IPS-18c (cell line): Measurements from ENCODE around the gene PTGES2.

Source experiments
- H3K4me3 ChIP-seq: 2 replicates; pipeline ENCODE4 v1.7.0; 2013; ENCODE audit warnings: low read depth, mild to moderate bottlenecking, low read length, moderate library complexity; ENCODE audit not compliant: insufficient read depth
- H3K9me3 ChIP-seq: one replicate; pipeline ENCODE4 v1.6.1; 2013; ENCODE audit warnings: mild to moderate bottlenecking, low read length, moderate library complexity; ENCODE audit not compliant: control insufficient read depth, insufficient read depth

PTGES2 gene

DNA sequence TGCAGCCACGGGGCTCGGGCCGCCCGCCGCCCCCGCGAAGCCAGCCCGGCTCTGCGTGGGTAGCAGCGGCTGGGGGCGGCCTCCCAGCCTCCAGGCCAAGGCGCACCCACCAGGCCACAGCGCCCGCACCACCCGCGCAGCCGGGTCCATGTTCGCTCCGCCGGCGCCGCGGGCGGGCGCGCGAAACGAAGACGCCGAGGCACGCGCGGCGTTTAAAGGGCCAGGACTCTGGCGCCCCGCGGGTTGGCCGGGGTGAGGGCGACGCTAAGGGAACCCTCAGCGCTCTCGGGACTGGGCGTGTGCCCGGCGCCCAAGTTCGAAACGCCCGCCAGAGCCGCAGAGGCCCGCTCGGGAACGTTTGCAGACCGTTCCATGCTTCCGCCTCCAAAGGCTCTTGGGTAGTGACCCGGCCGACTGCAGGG lies at the start of gene PTGES2:
PTGES2 (minus strand) TSS at position 162 of the 422 bp plus-strand sequence; CDS start at position 150, 12 bp downstream.
- H3K9me3 ChIP-seq: no peaks in the 10 kb centered on the region
- peak within 1 kb of the TSS; percentile 98 for H3K4me3 ChIP-seq

DNA sequence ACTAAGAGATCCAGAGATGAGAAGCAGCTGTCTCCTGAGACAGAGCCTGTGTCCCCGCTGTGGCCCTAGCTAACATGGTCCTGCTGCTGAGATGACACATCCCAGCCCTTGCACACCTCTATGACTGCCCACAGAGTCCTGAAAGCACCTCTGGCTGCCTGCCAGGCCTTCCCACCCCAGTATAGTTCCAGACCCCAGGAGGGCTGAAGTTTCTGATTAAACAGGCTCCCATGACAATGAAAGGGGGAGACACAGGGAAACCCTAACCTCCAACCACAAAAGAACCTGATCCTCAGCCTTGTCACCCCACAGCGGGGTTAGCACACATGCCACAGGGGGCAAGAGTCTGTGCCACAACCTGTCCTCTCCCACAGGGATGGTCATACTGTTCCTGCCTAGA lies 48.2 kb upstream of the PTGES2 start:
- H3K9me3 ChIP-seq: peaks cover 5% of the 10 kb centered on the region
- H3K4me3 ChIP-seq: no peak overlapping the region

DNA sequence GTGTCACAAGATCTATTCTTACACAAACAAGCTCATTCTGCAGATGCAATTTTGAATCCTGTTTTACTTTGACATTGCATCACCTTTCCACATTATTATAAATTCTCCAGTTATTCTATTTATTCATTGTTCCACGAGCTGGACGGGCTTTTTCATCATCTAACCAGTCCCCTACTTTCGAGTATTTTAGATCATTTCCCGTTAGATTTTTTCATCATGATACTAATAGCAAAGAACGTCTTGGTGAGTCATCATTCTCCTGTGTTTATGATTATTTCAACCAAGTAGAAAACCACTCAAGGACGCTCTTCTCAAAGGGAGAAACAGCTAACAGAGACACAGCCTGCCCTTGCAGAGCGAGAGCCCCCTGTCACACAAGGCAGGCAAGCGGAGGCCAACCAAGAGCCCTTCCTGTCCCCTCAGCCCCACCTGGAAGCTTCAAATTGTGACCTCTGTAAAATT lies 47.6 kb upstream of the PTGES2 start:
- Histone ChIP-seq H3K4me3 (no peak overlapping the region), H3K9me3 (peaks cover 5% of the 10 kb centered on the region)

DNA sequence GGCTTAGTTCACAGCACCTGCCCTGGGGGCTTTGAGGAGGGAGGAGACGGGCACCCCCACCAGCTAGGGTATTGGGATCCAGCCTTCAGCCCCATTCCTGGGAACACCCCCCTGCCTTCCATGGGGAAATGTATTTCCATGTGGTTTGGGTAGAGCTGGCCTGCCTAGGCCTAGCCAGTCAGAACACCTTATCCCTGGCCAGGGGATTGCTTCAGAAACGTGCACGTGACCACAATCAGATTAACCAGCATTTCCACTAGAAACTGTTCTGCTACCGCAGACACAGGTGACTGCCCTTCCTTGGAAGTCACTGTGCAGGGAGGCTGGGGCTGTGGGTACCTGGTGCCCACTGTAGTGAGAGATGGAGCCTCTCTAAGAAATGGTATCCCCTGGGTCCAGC lies 46.5 kb upstream of the PTGES2 start:
- H3K4me3 ChIP-seq: no peak overlapping the region
- peaks cover 4% of the 10 kb centered on the region for H3K9me3 ChIP-seq

DNA sequence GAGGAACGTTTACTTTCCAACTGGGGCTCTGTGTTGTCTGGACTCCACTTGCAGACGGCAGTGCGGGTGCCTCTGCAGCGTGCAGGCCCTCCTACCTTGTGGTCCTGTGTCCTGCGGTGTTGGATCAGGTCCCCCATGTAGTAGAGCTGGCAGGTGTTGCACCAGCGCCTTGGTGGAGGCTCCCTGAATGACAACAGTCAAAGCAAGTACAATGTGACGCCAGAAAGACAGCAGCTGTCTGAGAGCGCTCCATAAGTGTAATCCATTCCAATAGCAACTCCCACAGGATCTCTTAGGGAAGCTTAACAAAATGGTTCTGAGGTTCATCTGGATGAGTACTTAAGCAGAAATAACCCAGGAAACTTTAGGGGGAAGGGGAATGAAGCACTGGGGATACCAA lies 42.4 kb upstream of the PTGES2 start:
- no peak overlapping the region for H3K4me3 ChIP-seq

DNA sequence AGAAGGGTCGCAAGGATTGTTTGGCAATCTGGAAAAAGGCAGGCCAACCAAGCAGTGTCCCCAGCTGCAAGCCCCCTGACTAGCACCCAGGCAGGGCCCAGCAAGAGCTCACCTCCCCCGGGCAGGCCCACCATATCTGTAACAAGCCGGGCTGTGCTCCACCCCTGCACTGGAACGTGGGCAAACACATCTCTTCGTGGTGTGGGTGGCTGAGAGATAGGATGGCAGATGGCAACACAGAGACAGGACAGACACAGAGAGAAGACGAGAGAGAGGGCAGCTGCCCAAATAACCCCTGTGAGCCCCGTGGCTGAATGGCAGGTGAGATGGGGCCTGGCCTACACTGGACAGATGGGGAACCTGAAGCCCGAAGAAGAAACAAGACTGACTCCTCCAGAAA lies 42.0 kb upstream of the PTGES2 start:
- Histone ChIP-seq H3K4me3 (no peak overlapping the region), H3K9me3 (no peaks in the 10 kb centered on the region)

More for the DNA sequence above, 42.4 kb upstream of the PTGES2 start:
- no peaks in the 10 kb centered on the region for H3K9me3 ChIP-seq

DNA sequence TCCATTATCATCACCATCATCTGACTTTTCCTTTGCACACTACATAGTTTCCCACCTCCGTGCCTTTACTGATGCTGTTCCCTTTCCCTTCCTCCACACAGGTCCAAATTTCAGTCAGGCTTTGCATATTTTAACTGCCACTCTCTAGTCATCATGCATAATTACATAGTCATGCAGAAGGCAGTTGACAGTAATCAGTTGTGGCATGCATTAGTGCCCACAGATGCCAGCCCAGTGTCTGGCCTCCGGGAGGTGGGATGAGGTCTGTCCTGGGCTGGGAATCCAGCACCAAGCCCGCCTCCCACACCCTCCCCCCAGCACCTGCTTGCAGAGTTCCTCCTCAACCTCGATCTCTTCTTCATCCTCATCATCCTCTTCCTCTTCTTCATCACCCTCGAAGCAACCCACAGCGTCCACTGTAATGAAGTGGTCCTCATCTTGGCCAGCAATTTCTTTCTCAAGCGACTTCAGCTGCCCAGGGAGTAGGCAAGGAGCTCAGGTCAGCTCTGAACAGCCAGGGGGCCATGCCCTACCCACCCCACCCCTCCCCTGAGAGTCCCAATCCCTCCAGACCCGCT lies 41.3 kb upstream of the PTGES2 start:
- H3K4me3 ChIP-seq: no peak overlapping the region
- H3K9me3 ChIP-seq: no peaks in the 10 kb centered on the region

DNA sequence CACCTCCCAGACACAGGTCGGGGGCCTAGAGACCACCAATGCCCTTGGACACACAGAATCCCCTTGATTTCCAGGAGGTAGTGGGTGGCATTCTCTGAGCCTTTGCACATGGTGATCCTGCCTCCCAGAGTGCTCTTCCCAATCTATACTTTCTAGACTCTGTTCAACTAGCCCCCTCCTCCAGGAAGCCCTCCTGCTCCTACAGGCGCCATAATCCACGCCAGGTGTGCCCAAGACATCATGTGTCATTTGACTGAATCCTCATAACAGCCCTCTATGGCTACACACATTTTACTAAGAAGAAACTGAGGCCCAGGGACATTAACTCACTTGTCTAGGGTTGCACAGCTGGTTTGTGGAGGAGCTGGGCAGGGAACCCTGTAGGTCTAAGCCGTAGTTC lies 39.7 kb upstream of the PTGES2 start:
- H3K9me3 ChIP-seq: no peaks in the 10 kb centered on the region
- no peak overlapping the region for H3K4me3 ChIP-seq

DNA sequence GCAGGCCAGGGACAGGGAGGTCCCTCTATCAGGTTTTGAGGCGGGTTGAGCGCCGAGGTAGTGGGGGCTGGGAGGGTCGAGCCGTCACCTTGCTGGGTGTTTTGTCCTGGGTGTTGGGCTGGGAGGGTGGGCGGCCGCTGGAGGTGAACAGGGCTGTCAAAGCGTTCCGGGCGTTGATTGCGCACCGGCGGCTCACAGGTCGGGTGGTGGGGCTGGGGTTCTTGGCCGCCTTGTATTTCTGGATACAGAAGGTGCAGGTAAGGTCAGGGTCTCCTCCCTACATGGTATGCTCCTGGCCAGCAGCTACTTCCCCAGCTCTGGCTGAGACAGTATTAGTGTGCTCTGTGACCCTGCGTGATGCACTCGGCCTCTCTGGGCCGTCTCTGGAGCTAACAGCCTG lies 38.6 kb upstream of the PTGES2 start:
- H3K4me3 ChIP-seq: no peak overlapping the region
- H3K9me3 ChIP-seq: no peaks in the 10 kb centered on the region

DNA sequence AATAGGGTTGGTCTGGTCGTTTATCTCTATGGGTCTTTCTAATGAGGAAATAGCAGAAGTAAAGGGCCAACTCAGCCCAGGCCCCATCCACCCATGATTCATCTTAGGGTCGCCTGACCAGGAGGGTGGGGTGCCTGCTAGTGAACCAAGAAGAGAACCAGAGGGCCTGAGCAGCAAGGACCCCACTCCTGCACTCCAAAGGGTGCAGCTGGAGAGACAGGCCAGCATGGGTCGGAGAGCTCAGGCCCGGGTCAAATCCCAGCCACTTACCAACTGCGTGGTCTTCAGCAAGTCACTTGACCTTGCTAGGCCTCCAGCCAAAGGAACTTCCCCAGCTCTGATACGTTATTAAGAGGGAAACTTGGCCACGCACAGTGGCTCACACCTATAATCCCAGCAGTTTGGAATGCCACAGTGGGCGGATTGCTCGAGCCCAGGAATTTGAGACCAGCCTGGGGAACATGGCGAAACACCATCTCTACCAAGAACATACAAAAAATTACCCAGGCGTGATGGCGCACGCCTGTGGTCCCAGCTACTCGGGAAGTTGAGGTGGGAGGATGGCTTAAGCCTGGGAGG lies 36.9 kb upstream of the PTGES2 start:
- Histone ChIP-seq H3K9me3 (no peaks in the 10 kb centered on the region), H3K4me3 (no peak overlapping the region)

DNA sequence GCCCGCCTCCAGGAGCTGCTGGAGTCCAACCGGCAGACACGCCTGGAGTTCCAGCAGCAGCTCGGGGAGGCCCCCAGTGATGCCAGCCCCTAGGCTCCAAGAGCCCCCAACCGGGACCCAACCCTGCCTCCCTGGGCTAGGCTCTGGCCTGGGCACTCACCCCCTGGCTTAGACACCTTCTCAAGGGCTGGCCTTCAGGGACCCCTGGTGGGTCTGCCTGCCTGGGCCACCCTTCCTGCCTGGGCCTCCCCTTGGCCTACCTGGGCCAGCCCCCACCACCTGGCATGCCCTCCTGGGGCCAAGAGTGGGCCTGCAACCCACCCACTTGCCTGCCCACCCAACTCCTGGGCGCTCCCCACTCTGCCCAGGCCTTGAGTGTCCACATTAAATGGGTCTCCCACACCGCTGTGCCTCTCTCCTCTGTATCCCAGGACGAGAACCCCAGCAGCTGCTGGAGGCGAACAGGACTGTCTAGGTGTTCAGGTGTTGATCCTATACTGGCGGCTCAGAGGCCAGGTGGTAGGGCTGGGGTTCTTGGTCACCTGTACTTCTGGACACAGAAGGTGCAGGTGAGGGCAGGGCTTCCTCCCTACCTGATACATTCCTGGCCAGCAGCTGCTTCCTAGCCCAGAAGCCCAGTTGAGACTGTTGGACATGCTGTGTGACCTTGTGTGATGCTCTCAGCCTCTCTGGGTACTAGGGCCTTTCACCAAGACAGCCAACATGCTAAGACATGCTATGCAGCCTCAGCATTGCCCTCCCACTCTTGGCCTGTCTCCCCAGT lies 36.2 kb upstream of the PTGES2 start:
- no peak overlapping the region for H3K4me3 ChIP-seq
- no peaks in the 10 kb centered on the region for H3K9me3 ChIP-seq

DNA sequence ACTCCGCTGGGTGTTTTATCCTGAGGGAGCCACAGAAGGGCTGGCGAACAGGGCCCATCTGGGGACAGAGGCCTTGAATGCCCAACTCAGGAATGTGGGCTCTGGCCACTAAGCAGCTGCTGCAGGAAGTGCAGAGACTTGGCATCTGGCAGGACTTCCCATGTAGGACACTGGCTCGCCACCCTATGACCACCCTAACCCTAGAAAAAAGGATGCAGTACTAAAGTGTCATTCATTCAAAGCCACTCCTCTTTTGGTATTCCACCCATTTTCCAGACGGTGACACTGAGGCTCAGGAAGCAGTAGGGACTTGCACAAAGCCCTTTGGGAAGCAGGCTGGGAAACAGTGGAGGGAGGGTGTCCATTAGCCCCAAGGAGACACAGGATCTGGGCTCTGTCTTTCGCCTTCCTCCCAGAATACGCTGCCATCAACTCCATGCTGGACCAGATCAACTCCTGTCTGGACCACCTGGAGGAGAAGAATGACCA lies 35.5 kb upstream of the PTGES2 start:
- no peaks in the 10 kb centered on the region for H3K9me3 ChIP-seq
- H3K4me3 ChIP-seq: no peak overlapping the region

DNA sequence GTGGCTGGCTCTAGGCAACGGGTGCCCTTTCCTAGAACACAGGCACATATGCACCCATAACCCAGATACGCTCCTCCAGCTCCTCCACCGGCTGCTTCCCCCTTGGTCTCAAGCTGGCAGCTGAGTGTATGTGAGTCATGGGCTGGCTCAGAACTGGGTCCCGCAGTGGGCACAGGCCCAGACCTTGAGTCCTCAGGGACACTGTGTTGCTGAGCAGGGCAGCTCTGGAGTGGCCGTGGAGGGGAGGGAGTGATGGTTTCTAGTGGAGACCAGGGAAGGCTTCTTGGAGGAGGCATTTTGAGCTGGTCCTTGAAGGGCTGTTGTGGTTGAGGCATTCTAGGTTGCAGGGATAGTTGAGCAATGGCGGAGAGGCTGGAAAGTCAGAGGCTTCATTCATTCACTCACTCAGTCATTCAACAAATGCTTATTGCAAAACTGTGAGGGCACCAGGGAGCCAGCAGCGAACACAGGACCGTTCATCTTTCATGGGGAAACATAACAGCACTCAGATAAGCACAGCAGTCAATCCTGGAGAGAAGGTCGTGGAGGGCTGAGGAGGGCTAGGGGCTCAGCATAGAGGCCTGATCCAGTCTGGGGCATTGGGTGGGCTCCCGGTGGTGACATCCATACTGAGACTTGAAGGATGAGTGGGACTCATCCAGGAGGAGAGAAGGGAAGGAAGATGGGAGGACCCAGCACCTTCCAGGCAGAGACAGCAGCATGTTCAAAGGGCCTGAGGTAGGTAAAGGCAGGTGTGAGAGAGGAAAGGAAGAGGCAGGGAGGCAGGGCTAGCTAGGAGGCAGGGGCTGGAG lies 34.9 kb upstream of the PTGES2 start:
- no peak overlapping the region for H3K4me3 ChIP-seq
- H3K9me3 ChIP-seq: no peaks in the 10 kb centered on the region

DNA sequence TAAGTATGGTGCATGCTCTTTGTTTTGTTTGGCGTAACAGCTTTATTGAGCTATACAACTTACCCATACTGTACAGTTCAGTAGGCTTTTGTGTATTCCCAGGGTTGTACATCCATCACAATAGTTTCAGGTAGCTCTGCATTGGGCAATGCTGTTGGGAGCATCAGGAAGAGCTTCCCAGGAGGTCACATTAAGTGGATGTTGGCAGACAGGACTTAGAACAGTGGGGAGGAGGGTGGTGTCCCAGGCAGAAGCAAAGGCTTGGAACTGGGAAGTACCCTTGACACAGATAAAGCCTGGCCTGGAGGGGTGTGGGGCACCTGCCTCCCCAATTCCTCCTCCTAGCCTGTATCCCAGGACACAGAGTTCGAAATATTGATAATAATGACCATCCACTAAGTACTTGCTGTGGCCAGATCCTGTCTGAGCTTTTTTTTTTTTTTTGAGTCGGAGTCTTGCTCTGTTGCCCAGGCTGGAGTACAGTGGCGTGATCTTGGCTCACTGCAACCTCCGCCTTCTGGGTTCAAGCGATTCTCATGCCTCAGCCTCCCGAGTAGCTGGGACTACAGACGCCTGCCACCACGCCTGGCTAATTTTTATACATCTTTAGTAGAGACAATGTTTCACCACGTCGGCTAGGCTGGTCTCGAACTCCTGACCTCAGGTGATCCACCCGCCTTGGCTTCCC lies 33.8 kb upstream of the PTGES2 start:
- Histone ChIP-seq H3K4me3 (no peak overlapping the region), H3K9me3 (no peaks in the 10 kb centered on the region)

DNA sequence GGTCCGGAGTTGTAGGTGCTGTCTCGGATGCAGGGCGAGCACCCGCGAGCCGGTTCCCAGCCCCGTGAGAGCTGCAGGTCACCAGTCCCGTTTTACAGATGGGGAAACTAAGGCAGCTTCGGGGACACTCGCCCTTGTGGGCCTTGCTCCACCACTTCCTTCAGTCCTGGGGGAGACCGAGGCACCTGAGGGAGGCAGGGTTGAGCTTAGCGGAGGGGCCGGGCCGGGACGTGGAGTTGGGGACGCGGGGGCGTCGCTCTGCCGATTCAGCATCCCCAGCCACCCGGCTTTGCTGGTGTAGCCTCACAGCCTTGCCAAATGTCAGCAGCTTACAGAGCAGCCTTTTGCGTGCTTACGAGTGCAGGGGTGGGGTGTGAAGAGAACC lies 33.1 kb upstream of the PTGES2 start:
- Histone ChIP-seq H3K4me3 (peak overlapping the region; percentile 93), H3K9me3 (no peaks in the 10 kb centered on the region)

DNA sequence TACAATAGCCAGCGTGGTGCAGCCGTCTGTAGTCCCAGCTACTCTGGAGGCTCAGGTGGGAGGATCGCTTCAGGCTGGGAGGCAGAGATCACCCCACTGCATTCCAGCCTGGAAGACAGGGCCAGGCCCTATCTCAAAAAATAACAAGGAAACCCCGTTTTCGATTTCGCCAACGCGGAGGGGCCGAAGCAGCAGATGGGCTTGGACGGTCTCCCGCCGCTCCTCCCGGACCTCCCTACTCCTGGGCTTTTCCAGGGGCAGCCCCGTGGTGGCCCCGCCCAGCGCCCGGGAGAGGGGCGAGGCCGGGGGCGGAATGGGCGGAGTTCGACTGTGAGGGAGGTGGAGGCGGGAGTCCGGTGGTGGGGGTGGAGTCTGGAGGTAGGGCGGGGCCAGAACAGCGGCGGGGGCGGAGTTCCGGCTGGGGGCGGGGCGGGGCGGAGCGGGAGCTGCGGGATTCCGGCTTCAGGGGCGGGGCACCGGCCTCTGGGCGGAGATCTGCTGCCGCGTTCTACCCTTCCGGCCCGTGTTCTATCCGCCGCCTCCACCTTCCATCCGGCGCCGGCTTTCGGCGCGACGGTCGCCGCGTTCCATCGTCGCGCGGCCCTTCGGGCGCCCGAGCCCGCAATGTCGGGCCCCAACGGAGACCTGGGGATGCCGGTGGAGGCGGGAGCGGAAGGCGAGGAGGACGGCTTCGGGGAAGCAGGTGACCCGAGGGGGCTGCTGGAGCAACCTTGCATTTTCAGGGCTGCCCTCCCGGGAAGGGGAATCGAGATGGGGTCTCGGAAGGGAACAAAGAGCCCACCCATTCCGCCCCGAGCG lies 32.5 kb upstream of the PTGES2 start, which contains the start of gene BBLN:
BBLN (plus strand) TSS at position 482 of the 819 bp plus-strand sequence; CDS start at position 625, 143 bp downstream.
- no peaks in the 10 kb centered on the region for H3K9me3 ChIP-seq
- peak within 1 kb of the TSS; percentile 93 for H3K4me3 ChIP-seq
